KOPT-K1 (cell line): ENCODE results near the gene DBP.

ENCODE experiments used
- H3K27ac ChIP-seq: fragments of 200-600 bp; sonication (generic); 2 replicates; pipeline ENCODE4 v1.5.1; 2016; ENCODE audit warnings: antibody characterized with exemption, mild to moderate bottlenecking, low read depth, low read length; ENCODE audit not compliant: poor library complexity, severe bottlenecking
- H3K36me3 ChIP-seq: fragments of 200-600 bp; sonication (generic); 2 replicates; pipeline ENCODE4 v1.5.1; 2017; ENCODE audit warnings: antibody characterized with exemption, mild to moderate bottlenecking, low read length, moderate library complexity; ENCODE audit not compliant: insufficient read depth
- H3K9me3 ChIP-seq: fragments of 200-600 bp; sonication (generic); 2 replicates; pipeline ENCODE4 v1.5.1; 2017; ENCODE audit warnings: antibody characterized with exemption, low read length, mild to moderate bottlenecking; ENCODE audit not compliant: insufficient read depth, poor library complexity, severe bottlenecking

DBP gene

DNA sequence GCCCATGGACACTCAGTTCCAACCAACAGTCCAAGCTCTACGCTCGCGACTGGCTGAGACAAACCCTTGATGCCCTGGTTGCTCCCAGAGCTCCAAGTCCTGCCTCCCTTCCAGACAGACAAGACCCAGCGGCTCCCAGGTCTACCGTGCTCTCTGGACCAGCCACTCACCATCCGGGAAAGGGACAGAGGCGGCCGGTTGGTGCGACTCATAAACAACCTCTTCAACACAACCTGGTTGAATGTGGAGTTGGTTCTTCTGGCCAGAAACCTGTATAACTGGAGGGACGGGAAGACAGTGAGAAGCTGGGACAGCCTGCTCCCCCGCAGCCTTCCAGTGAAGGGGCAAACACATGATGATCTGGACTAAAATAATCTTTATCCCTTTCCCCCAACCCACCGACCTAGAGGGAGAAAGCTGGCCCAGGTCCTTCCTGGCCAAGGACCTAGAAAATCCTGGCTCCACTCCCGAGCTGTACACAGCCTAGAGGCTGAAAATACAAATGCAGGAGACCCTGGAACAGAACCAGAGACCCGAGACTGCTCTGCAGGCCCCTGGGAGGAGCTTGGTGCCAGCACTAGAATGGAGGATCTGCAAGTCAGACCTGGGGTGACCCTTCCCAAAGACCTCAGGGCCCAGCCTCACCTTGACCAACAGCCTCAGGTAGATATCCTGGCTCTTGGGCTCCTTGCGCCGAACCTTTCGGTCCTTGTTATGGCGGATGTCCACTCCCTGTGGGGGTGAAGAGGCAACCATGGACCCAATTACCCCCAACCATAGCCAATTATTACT, 19.8 kb downstream of the DBP start:
- H3K36me3 ChIP-seq: peaks cover 57% of the 10 kb centered on the region
- H3K9me3 ChIP-seq: no peaks in the 10 kb centered on the region
- H3K27ac ChIP-seq: peak overlapping the region; percentile 88

- Histone ChIP-seq H3K9me3 (no peaks in the 10 kb centered on the region), H3K36me3 (peaks cover 56% of the 10 kb centered on the region), H3K27ac (no peak overlapping the region)
Observed at GRCh38 chr19:48616491-48617056, 20.6 kb downstream of the DBP start.

GRCh38 chr19:48616041-48616436, 21.1 kb downstream of the DBP start:
- H3K27ac ChIP-seq: no peak overlapping the region
- peaks cover 56% of the 10 kb centered on the region for H3K36me3 ChIP-seq
- H3K9me3 ChIP-seq: no peaks in the 10 kb centered on the region

- no peaks in the 10 kb centered on the region for H3K9me3 ChIP-seq
- H3K36me3 ChIP-seq: peaks cover 56% of the 10 kb centered on the region
- no peak overlapping the region for H3K27ac ChIP-seq
Observed at GRCh38 chr19:48615231-48616040, 21.7 kb downstream of the DBP start.

- no peak within 1 kb of the TSS for H3K27ac ChIP-seq
- no peaks in the 10 kb centered on the region for H3K9me3 ChIP-seq
- H3K36me3 ChIP-seq: peaks cover 56% of the 10 kb centered on the region
Observed at GRCh38 chr19:48614436-48615230, 22.5 kb downstream of the DBP start, which contains the start of gene FAM83E. Gene FAM83E, minus strand, starts transcription at chr19:48615076. Its CDS starts 1,704 bp downstream, at chr19:48613372.

DNA sequence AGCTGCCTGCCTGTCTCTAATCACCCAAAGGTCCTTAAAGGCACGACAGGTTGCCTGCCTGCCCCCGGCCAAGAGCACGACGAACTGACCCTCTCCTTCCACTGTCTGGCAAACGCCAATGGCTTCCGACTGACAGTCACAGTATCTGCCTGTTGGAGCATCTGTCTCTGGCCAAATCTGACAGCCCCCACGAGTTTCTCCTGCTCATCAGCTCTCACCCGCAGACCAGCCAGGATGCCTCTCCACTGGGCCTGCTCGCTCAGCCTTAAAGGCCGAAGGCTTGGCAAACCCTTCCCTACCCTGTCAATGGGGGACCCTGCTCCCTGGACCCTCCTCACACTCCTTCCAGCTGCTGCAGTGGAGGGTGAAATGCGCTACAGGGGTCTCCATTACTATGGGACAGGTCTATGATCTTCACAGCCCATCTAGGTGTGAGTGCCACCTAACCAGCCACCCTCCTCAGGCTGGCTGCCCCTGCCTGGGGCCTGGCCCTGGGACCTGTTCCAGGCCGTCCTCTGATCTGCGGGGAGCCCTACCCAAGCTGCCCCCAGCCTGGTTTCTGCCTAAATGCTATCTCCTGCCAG, 23.2 kb downstream of the DBP start:
- H3K36me3 ChIP-seq: peaks cover 56% of the 10 kb centered on the region
- no peaks in the 10 kb centered on the region for H3K9me3 ChIP-seq
- H3K27ac ChIP-seq: no peak overlapping the region

DNA sequence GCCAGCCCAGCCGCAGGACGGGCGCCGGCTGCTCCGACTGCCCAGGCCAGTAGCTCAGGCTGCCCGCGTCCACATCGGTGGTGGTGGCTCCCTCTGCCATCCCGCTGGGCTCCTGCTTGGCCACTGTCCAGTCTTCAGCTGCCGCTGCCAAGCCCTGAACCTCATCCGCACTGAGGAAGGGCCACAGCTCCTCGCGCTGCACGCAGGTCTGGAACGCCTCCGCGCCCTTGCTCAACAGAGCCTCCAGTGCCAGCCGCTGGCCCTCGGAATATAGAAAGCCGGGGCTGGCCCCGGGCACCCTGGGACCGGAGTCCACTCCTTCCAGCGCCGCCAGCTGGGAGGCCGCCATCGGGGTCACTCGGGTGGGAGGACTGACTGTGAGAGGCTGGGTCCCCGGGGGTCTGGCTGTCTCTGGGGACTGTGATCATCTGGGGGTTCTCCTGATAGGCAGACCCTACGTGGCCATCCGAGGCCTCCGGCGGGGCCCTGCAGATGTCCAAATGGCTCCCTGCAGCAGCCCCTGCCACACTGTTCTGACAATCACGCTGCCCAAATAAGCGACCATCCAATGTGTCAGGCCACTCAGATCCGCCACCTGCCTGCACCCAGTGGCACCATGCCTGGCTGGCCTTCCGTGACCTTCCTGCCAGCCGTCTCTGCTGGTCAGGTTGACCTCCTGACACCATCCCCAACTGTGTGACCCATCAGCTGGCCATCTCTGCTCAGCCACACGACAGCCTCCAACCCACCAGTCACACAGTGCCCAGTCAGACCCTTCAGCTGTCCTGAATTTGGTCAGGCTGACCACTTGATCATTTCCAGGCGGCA, 23.9 kb downstream of the DBP start:
- Histone ChIP-seq H3K27ac (no peak overlapping the region), H3K36me3 (peaks cover 49% of the 10 kb centered on the region), H3K9me3 (no peaks in the 10 kb centered on the region)

- Histone ChIP-seq H3K27ac (no peak overlapping the region), H3K36me3 (peaks cover 36% of the 10 kb centered on the region), H3K9me3 (no peaks in the 10 kb centered on the region)
Observed at GRCh38 chr19:48611872-48612271, 25.3 kb downstream of the DBP start.

DNA sequence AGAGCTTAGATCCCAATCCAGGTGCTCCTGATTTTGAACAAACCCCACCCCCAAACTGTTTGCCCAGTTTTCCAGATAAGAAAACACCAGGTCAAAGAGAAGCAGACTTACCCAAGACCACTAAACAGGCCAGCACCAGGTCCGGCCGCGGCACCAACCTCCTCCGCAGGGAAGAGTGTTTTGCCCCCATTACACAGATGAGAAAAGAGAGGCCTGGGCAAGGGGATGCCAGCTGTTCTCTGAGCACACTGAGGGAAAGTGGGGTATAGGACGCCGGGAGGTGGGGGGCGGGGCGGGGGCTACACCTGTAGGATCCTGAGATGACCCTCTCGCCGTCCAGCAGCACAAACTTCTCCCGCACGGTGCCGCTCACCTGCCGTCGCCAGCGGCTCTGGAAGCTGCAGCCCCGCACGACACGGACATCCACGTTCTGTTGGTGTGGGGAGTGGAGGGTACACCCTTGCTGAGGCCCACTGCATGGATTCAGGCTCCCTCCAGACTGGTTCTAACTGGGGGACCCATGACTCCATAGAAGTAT, 27.5 kb downstream of the DBP start:
- no peaks in the 10 kb centered on the region for H3K9me3 ChIP-seq
- H3K36me3 ChIP-seq: peaks cover 13% of the 10 kb centered on the region; the same call in 1 of the 2 replicates
- H3K27ac ChIP-seq: no peak overlapping the region

GRCh38 chr19:48608798-48609263, 28.3 kb downstream of the DBP start:
- Histone ChIP-seq H3K36me3 (peaks cover 9% of the 10 kb centered on the region; the same call in 1 of the 2 replicates), H3K9me3 (no peaks in the 10 kb centered on the region), H3K27ac (no peak overlapping the region)

DNA sequence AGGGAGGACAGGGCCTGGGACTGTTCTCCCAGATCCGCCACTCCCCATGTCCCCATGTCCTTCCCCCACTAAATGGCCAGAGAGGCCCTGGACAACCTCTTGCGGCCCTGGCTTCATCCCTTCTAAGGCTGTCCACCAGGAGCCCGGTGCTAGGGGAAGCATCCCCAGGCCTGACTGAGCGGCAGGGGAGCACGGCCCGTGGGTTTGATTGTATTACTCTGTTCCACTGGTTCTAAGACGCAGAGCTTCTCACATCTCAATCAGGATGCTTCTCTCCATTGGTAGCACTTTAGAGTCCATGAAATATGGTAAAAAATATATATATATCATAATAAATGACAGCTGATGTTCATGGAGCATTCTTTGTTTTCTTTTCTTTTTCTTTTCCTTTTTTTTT, 29.8 kb downstream of the DBP start:
- H3K36me3 ChIP-seq: no peaks in the 10 kb centered on the region
- H3K9me3 ChIP-seq: no peaks in the 10 kb centered on the region
- H3K27ac ChIP-seq: no peak overlapping the region

- H3K36me3 ChIP-seq: no peaks in the 10 kb centered on the region
- no peaks in the 10 kb centered on the region for H3K9me3 ChIP-seq
- no peak within 1 kb of the TSS for H3K27ac ChIP-seq
Observed at GRCh38 chr19:48606463-48607358, 30.5 kb downstream of the DBP start, which contains the start of gene SPACA4. Gene SPACA4, plus strand, starts transcription at chr19:48606742. Its CDS starts 237 bp downstream, at chr19:48606979.
